NT2/D1 (cell line): Measurements from ENCODE around the gene OXSM.

Experiments
- DNase-seq: peaks from one replicate; pipeline ENCODE4 v3.0.0-alpha.2; 2011; ENCODE audit warnings: low read depth, low spot score
- H3K27me3 ChIP-seq: 2 replicates; pipeline ENCODE4 v1.6.0; 2011; ENCODE audit warnings: mild to moderate bottlenecking; ENCODE audit not compliant: insufficient read length, insufficient read depth
- H3K36me3 ChIP-seq: 2 replicates; pipeline ENCODE4 v1.6.1; 2011; ENCODE audit warnings: mild to moderate bottlenecking, low read length, mixed read lengths; ENCODE audit not compliant: insufficient read depth, insufficient read length
- H3K4me1 ChIP-seq: 2 replicates; pipeline ENCODE4 v1.5.1; 2011; ENCODE audit not compliant: insufficient read depth, insufficient read length
- H3K4me3 ChIP-seq: 2 replicates; pipeline ENCODE4 v1.5.1; 2011; ENCODE audit warnings: low read depth; ENCODE audit not compliant: insufficient read length
- H3K9ac ChIP-seq: 2 replicates; pipeline ENCODE4 v1.6.0; 2011; ENCODE audit warnings: low read depth; ENCODE audit not compliant: insufficient read length
- H3K9me3 ChIP-seq: 2 replicates; pipeline ENCODE4 v1.5.1; 2011; ENCODE audit warnings: mild to moderate bottlenecking, low read length; ENCODE audit not compliant: insufficient read depth
- SUZ12 ChIP-seq: IDR thresholded peaks from 2 replicates; pipeline ENCODE4 v1.6.1; 2011; ENCODE audit not compliant: insufficient read length, insufficient read depth; ENCODE audit errors: extremely low read depth
- YY1 ChIP-seq: IDR thresholded peaks from 2 replicates; pipeline ENCODE4 v1.6.1; 2011; ENCODE audit not compliant: insufficient read length, insufficient read depth
- ZNF274 ChIP-seq: IDR thresholded peaks from 2 replicates; pipeline ENCODE4 v1.6.1; 2011; ENCODE audit warnings: mild to moderate bottlenecking, low read depth, low read length

OXSM gene

GRCh38 chr3:25768851-25769250 lies 21.0 kb upstream of the OXSM start:
- Histone ChIP-seq H3K36me3 (peaks cover 5% of the 10 kb centered on the region), H3K4me3 (no peak overlapping the region), H3K27me3 (no peaks in the 10 kb centered on the region), H3K9me3 (peaks cover 3% of the 10 kb centered on the region; the same call in 1 of the 2 replicates), H3K4me1 (no peaks in the 10 kb centered on the region), H3K9ac (no peak overlapping the region)
- TF ChIP-seq YY1: no peak
- no peak for DNase-seq

GRCh38 chr3:25775936-25776335 lies 14.0 kb upstream of the OXSM start:
- Histone ChIP-seq H3K4me3 (no peak overlapping the region), H3K27me3 (no peaks in the 10 kb centered on the region), H3K9me3 (peaks cover 10% of the 10 kb centered on the region; the same call in 1 of the 2 replicates), H3K36me3 (peaks cover 46% of the 10 kb centered on the region), H3K4me1 (no peaks in the 10 kb centered on the region), H3K9ac (no peak overlapping the region)
- TF ChIP-seq SUZ12: no peak
- no peak for TF ChIP-seq YY1
- no peak for TF ChIP-seq ZNF274
- DNase-seq: no peak

GRCh38 chr3:25780618-25781017 lies 9.3 kb upstream of the OXSM start:
- Histone ChIP-seq H3K4me1 (no peaks in the 10 kb centered on the region), H3K4me3 (no peak overlapping the region), H3K27me3 (no peaks in the 10 kb centered on the region), H3K9ac (no peak overlapping the region), H3K9me3 (no peaks in the 10 kb centered on the region), H3K36me3 (peaks cover 29% of the 10 kb centered on the region)
- no peak for DNase-seq
- TF ChIP-seq SUZ12: no peak
- TF ChIP-seq YY1: no peak
- TF ChIP-seq ZNF274: no peak

GRCh38 chr3:25781145-25781757 lies 8.6 kb upstream of the OXSM start:
- no peaks in the 10 kb centered on the region for H3K4me1 ChIP-seq
- DNase-seq: no peak
- no peaks in the 10 kb centered on the region for H3K27me3 ChIP-seq
- no peak overlapping the region for H3K9ac ChIP-seq
- peaks cover 23% of the 10 kb centered on the region for H3K36me3 ChIP-seq
- no peaks in the 10 kb centered on the region for H3K9me3 ChIP-seq
- no peak overlapping the region for H3K4me3 ChIP-seq
- no peak for TF ChIP-seq SUZ12
- no peak for TF ChIP-seq YY1
- TF ChIP-seq ZNF274: no peak

- DNase-seq: no peak
Observed at GRCh38 chr3:25781758-25782594, 7.9 kb upstream of the OXSM start.

GRCh38 chr3:25782636-25782937 lies 7.3 kb upstream of the OXSM start:
- Histone ChIP-seq H3K36me3 (peaks cover 10% of the 10 kb centered on the region), H3K9me3 (no peaks in the 10 kb centered on the region), H3K4me1 (no peaks in the 10 kb centered on the region), H3K4me3 (peak overlapping the region; percentile 77), H3K9ac (peak overlapping the region; percentile 80), H3K27me3 (no peaks in the 10 kb centered on the region)
- no peak for DNase-seq
- TF ChIP-seq YY1: no peak
- no peak for TF ChIP-seq ZNF274
- no peak for TF ChIP-seq SUZ12

More at GRCh38 chr3:25781758-25782594, 7.9 kb upstream of the OXSM start:
- Histone ChIP-seq H3K36me3 (peaks cover 16% of the 10 kb centered on the region), H3K9ac (peak overlapping the region; percentile 12), H3K4me1 (no peaks in the 10 kb centered on the region), H3K27me3 (no peaks in the 10 kb centered on the region), H3K4me3 (peak overlapping the region; percentile 77), H3K9me3 (no peaks in the 10 kb centered on the region)
- TF ChIP-seq ZNF274 (no peak), YY1 (no peak), SUZ12 (no peak)

- TF ChIP-seq SUZ12: no peak
- peak; percentile 43 for TF ChIP-seq YY1
- no peak for TF ChIP-seq ZNF274
- H3K4me1 ChIP-seq: no peaks in the 10 kb centered on the region
- H3K27me3 ChIP-seq: no peaks in the 10 kb centered on the region
- peak within 1 kb of the TSS; percentile 80 for H3K9ac ChIP-seq
- no peaks in the 10 kb centered on the region for H3K9me3 ChIP-seq
- DNase-seq: peak; percentile 72
- peaks cover 5% of the 10 kb centered on the region for H3K36me3 ChIP-seq
- peak within 1 kb of the TSS; percentile 77 for H3K4me3 ChIP-seq
Observed at GRCh38 chr3:25782938-25783660, 6.8 kb upstream of the OXSM start, which contains the start of gene NGLY1. NGLY1 (minus strand) TSS chr3:25783443; CDS start chr3:25783390, 53 bp downstream.
